HG02884 (cell line): ENCODE measurements around the gene TMEM181.
"Not testable (repeated sequence)": the region's sequence is repeated elsewhere in the genome, so short reads cannot be mapped to it uniquely, and the experiment has no call there.

Experiments
- ATAC-seq: cut with Tn5 transposase; IDR thresholded peaks from one replicate; pipeline ENCODE4 v1.9.1; 2021; ENCODE audit warnings: mild to moderate bottlenecking, moderate library complexity; ENCODE audit not compliant: unreplicated experiment

Gene TMEM181, protein sequence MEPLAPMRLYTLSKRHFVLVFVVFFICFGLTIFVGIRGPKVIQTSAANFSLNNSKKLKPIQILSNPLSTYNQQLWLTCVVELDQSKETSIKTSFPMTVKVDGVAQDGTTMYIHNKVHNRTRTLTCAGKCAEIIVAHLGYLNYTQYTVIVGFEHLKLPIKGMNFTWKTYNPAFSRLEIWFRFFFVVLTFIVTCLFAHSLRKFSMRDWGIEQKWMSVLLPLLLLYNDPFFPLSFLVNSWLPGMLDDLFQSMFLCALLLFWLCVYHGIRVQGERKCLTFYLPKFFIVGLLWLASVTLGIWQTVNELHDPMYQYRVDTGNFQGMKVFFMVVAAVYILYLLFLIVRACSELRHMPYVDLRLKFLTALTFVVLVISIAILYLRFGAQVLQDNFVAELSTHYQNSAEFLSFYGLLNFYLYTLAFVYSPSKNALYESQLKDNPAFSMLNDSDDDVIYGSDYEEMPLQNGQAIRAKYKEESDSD

GRCh38 chr6:158559895-158560835, at the start of gene TMEM181:
TMEM181 (plus strand) TSS chr6:158560091; CDS start chr6:158560225, 134 bp downstream.
- peak; percentile 83 for ATAC-seq

DNA sequence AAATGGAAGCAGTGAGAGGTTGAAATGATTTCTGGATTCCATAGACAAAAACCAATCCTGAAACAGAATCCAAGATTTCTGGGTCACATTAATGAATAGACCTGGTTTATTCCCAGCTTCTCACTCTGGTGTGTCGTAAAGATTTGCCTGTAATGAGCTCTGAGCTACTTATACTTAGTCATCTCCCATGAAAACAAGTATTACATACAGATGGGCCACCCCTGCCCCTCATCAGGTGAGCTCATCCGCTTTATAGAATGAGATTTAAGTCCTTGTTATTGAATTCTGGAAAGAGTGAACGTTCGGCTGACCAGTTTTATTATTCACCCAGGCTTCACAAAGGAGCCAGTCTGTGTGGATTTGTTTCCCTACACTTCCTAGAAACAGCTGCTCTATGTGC, 47.1 kb upstream of the TMEM181 start:
- ATAC-seq, result no peak

GRCh38 chr6:158514176-158514575, 45.7 kb upstream of the TMEM181 start:
- no peak for ATAC-seq

GRCh38 chr6:158514991-158515390, 44.9 kb upstream of the TMEM181 start:
- no peak for ATAC-seq

GRCh38 chr6:158516098-158516497, 43.8 kb upstream of the TMEM181 start:
- no peak for ATAC-seq

- ATAC-seq, result no peak
Measured at GRCh38 chr6:158517038-158517437, 42.9 kb upstream of the TMEM181 start.

DNA sequence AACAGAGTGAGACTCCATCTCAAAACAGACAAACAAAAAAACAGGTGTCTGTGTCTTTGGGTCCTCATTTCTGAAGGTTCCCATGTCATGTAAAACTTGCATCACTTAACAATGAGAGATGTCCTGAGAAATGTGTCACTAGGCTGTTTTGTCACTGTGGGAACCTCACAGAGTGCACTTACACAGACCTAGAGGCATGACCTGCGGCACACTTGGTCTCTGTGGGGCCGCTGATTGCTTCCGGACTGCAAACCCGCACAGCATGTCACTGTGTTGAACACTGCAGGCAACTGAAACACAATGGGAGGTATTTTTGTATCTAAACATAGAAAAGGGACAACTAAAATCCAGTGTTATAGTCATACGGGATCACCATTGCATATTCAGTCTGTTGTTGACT, 42.3 kb upstream of the TMEM181 start:
- ATAC-seq, result no peak

DNA sequence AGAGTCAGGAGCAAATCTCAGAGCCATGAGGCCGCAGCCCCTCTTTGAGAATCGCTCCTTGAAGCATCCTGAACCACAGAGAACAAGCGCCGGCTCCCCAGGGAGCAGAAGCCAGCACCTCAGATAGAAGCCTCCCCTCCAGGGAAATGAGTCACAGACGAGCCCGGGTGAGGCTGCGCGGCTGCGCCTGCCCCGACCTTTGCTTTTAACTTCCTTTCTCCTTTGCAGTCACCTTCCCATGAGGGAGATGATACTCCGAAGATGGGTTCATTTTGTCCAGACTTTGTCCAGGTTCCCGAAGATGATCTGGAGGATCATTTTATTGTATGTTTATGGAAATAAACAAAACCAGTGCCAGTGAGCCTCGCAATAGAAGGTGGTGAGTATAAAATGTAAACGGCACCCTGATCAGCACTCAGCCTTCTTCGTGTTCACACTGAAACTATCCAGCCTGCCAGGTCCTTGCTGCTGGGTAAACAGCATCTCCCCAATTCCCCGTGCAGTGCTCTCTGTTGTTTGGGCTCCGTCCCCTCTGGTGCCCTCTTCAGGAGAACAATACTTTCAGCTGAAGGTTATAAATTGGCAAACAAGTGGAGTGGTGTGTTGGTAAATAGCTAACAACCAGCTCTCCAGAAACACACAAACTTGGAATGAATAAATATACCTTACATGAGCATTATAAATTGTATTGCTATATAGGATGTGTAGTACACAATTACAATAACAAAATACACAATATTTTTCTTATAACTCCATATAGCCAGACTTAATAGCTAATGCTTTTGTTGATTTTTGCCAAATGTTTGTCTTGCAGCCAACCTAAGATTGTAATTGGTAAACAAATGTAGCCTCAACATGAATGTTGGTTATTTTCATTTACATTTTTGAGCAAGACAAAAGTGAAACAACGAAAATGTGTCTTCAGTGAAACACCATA, 41.4 kb upstream of the TMEM181 start:
- ATAC-seq, result peak; percentile 82

- no peak for ATAC-seq
Measured at GRCh38 chr6:158519300-158519699, 40.6 kb upstream of the TMEM181 start.

GRCh38 chr6:158519761-158520160, 40.1 kb upstream of the TMEM181 start:
- ATAC-seq, result no peak

- not testable (repeated sequence) for ATAC-seq
Measured at GRCh38 chr6:158520975-158521374, 38.9 kb upstream of the TMEM181 start.

- no peak for ATAC-seq
Measured at GRCh38 chr6:158521759-158522158, 38.1 kb upstream of the TMEM181 start.

- no peak for ATAC-seq
Measured at GRCh38 chr6:158522616-158523015, 37.3 kb upstream of the TMEM181 start.

DNA sequence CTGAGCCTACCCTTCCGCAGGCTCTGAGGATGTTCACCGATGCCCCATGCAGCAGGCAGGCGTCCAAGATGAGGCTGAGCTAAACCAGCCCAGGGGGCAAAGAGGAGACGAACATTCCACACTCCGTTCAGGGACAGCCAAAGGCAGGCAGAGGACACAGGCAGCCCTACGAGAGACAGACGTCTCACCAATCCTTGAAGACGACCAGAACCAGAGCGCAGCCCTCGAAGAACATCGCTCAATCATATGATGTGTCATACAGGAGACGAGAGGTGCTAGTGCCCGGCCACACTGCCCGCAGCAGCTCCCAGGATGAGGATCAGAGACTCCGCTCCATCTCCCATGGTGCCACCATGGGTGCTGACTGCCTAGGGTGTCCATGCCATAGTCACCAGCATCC, 35.6 kb upstream of the TMEM181 start:
- no peak for ATAC-seq

- ATAC-seq, result not testable (repeated sequence)
Measured at GRCh38 chr6:158527858-158528257, 32.0 kb upstream of the TMEM181 start.

- ATAC-seq, result no peak
Measured at GRCh38 chr6:158528826-158529225, 31.1 kb upstream of the TMEM181 start.

GRCh38 chr6:158529629-158530028, 30.3 kb upstream of the TMEM181 start:
- ATAC-seq, result no peak

DNA sequence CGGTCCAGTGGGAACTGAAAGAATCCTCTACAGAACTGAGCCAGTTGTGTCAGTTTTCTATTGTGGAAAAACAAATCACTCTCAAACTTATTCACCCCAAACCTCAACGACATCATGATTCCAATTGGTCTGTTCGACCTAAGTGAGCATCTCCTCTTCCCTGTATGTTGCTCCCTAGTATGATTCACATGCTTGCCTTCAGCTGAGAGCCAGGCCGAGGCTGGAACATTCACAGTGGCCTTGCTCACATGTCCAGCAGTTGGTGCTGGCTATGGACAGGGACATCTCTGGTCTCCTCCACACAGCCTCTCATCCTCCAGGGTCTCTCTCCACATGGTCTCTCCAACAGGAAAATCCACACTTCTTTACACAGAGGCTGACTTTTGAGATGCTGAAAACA, 28.3 kb upstream of the TMEM181 start:
- no peak for ATAC-seq

DNA sequence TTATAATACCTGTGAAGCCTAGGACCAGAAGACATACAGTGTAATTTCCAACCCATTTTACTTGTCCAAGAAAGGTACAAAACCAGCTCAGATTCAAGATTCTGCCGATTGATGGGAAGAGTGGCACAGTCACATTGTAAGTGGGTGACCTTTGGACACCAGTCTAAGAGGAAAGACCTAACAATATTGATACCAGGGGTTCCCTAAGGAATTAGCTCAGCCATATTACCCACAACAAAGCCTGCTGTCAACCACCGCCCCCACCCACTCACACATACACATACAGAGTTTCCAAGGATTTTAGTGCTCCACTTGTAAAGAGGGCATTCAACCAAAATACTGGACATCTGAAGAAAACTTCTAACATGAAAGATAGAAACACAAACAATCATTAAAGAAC, 27.9 kb upstream of the TMEM181 start:
- no peak for ATAC-seq

- ATAC-seq, result no peak
Measured at GRCh38 chr6:158536084-158536890, 23.6 kb upstream of the TMEM181 start.
